PC-9 (cell line): ENCODE results near the gene CYP4X1. TPM values are rescaled to one million over a fixed set of nuclear protein-coding genes. Genes with fewer than 3 reads are reported as not detected.
A peak's percentile ranks its signal among the peaks of the same experiment; 100 is the strongest.
"Not testable (repeated sequence)": the region's sequence is repeated elsewhere in the genome, so short reads cannot be mapped to it uniquely, and the experiment has no call there.

ENCODE experiments used
- BruUV-seq: library from RNA; stranded (reverse); fragments of 400-500 nt; replicated peaks from 2 replicates; lab custom pipeline; 2021; lab: Mats Ljungman, UMichigan
- CTCF ChIA-PET: fragments of 300-600 bp; sonication (Branson Sonifier 250); formaldehyde crosslinking; loops from one replicate; lab custom pipeline; 2022; ENCODE audit warnings: antibody characterized with exemption; lab: Charles Lee
- POLR2A ChIA-PET: fragments of 300-600 bp; sonication (Branson Sonifier 250); formaldehyde crosslinking; loops from one replicate; lab custom pipeline; 2022; ENCODE audit warnings: antibody characterized with exemption; ENCODE audit not compliant: unreplicated experiment; lab: Charles Lee
- DNase-seq, 2 experiments: peaks; one replicate each; pipeline versions ENCODE4 v3.0.0 to v3.0.0-alpha.2; 2015 to 2022; ENCODE audit warnings: mixed read lengths in 1 of 2
- H2AFZ ChIP-seq: fragments of 200-600 bp; sonication (generic); 2 replicates; pipeline ENCODE4 v1.8.1; 2017; ENCODE audit warnings: antibody characterized with exemption
- H3F3A ChIP-seq: fragments of 200-600 bp; sonication (generic); 2 replicates; pipeline ENCODE4 v1.8.1; 2017; ENCODE audit warnings: antibody characterized with exemption, mild to moderate bottlenecking, low read depth; ENCODE audit not compliant: insufficient read depth
- H3K27ac ChIP-seq: fragments of 200-600 bp; sonication (generic); 2 replicates; pipeline ENCODE4 v1.6.1; 2016; ENCODE audit warnings: mixed run types
- H3K27me3 ChIP-seq: fragments of 200-600 bp; sonication (generic); 2 replicates; pipeline ENCODE4 v1.6.1; 2016; ENCODE audit warnings: low read depth, mixed run types; ENCODE audit not compliant: insufficient read depth
- H3K36me3 ChIP-seq: fragments of 200-600 bp; sonication (generic); 2 replicates; pipeline ENCODE4 v1.6.1; 2016; ENCODE audit warnings: low read depth, mixed run types
- H3K4me1 ChIP-seq: fragments of 200-600 bp; sonication (generic); replicated peaks from 2 replicates; pipeline ENCODE4 v1.6.1; 2016; ENCODE audit warnings: mixed run types; ENCODE audit not compliant: insufficient read depth
- H3K4me2 ChIP-seq: fragments of 200-600 bp; sonication (generic); 2 replicates; pipeline ENCODE4 v1.6.1; 2017; ENCODE audit warnings: mixed run types
- H3K4me3 ChIP-seq: fragments of 200-600 bp; sonication (generic); 2 replicates; pipeline ENCODE4 v1.6.1; 2016; ENCODE audit warnings: mixed run types
- H3K79me2 ChIP-seq: fragments of 200-600 bp; sonication (generic); 2 replicates; pipeline ENCODE4 v1.6.1; 2017; ENCODE audit warnings: low read depth, mixed run types
- H3K9me2 ChIP-seq: fragments of 200-600 bp; sonication (generic); 2 replicates; pipeline ENCODE4 v1.8.1; 2017; ENCODE audit warnings: mild to moderate bottlenecking; ENCODE audit not compliant: insufficient read depth
- H3K9me3 ChIP-seq: fragments of 200-600 bp; sonication (generic); 2 replicates; pipeline ENCODE4 v1.8.1; 2016; ENCODE audit warnings: low read depth; ENCODE audit not compliant: insufficient read depth
- H4K20me1 ChIP-seq: fragments of 200-600 bp; sonication (generic); 2 replicates; pipeline ENCODE4 v1.8.1; 2017; ENCODE audit not compliant: insufficient read depth
- CTCF ChIP-seq: fragments of 200-600 bp; sonication (generic); conservative IDR thresholded peaks from 2 replicates; pipeline ENCODE4 v1.6.1; 2017; ENCODE audit warnings: mixed run types, antibody characterized with exemption, mild to moderate bottlenecking, moderate library complexity
- intact Hi-C: fragments of 100-400 bp; cut with micrococcal nuclease; formaldehyde crosslinking; loops from one replicate; pipeline ENCODE4 v1.10.0; 2022; ENCODE audit not compliant: unreplicated experiment
- total RNA-seq: library from RNA; stranded (reverse); gene quantifications from 2 replicates; pipeline ENCODE4 v1.2.3, GENCODE V29; 2021

The CYP4X1 gene
- total RNA-seq, 1 experiment from 2014 or later = not detected

GRCh38 chr1:47091476-47091875 is 68.0 kb downstream of the CYP4X1 start:
- not testable (repeated sequence) for BruUV-seq, H3K9me3 ChIP-seq
- CTCF ChIA-PET = interaction anchor here (0.7 kb wide), 1 partner anchor 316 kb away, joined by 4 read pairs; no protein-coding TSS in a partner anchor

More at GRCh38 chr1:47091476-47091875, 68.0 kb downstream of the CYP4X1 start:
- POLR2A ChIA-PET, H3K79me2 ChIP-seq, H3K9me2 ChIP-seq, H3K4me2 ChIP-seq, DNase-seq, H3F3A ChIP-seq, H3K27ac ChIP-seq, H3K27me3 ChIP-seq, H2AFZ ChIP-seq, H3K4me1 ChIP-seq, H3K4me3 ChIP-seq, intact Hi-C loops, H4K20me1 ChIP-seq, H3K36me3 ChIP-seq: not testable (repeated sequence)
- peak; percentile 58 for TF ChIP-seq CTCF

Other genes with a start within 250 kb of the CYP4X1 start
- 3.1 and 3.5 TPM in 2 replicates for gene CYP4B1, start 224.6 kb upstream of the CYP4X1 start, total RNA-seq
- not detected in 2 replicates for gene CYP4A11, start 82.2 kb upstream of the CYP4X1 start, total RNA-seq
- gene CYP4Z1, start 43.6 kb downstream of the CYP4X1 start, total RNA-seq = not detected in 2 replicates
- gene CYP4A22, start 113.8 kb downstream of the CYP4X1 start, total RNA-seq = not detected in 2 replicates
- 6.2 and 8.5 TPM in 2 replicates for gene PDZK1IP1, start 166.4 kb downstream of the CYP4X1 start, total RNA-seq
- not detected in 2 replicates for gene TAL1, start 208.6 kb downstream of the CYP4X1 start, total RNA-seq